ENCODE measurements around the gene MED19.

The MED19 gene

DNA sequence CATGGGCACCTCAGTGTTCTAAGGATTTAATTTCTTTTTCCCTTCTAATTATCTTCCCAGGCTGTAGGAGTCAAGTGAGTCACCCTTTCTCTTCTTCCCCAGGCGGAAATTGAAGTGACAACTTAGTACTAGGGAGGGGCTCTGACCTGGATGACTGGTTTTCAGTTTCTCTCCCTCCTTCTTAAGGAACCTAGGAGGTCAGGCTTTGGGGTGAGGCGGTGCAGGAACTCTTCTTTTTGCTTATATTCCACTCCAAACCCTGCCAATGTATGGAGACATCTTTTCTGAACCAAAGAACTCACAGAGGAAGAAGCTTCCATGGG is 31.5 kb downstream of the MED19 start:
- H3K4me3 ChIP-seq (ENCODE audit: low read depth, low read length): no peak overlapping the region
- TF ChIP-seq, protein P1, sequence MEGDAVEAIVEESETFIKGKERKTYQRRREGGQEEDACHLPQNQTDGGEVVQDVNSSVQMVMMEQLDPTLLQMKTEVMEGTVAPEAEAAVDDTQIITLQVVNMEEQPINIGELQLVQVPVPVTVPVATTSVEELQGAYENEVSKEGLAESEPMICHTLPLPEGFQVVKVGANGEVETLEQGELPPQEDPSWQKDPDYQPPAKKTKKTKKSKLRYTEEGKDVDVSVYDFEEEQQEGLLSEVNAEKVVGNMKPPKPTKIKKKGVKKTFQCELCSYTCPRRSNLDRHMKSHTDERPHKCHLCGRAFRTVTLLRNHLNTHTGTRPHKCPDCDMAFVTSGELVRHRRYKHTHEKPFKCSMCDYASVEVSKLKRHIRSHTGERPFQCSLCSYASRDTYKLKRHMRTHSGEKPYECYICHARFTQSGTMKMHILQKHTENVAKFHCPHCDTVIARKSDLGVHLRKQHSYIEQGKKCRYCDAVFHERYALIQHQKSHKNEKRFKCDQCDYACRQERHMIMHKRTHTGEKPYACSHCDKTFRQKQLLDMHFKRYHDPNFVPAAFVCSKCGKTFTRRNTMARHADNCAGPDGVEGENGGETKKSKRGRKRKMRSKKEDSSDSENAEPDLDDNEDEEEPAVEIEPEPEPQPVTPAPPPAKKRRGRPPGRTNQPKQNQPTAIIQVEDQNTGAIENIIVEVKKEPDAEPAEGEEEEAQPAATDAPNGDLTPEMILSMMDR (IDR thresholded peaks at IDR 0.05; ENCODE audit: low read depth, low read length, missing control alignments): no peak
- no peak for DNase-seq (ENCODE audit: low read depth)
- in situ Hi-C loops (cut with HindIII; ENCODE audit: low sequenced_read_pairs): no loop called here

DNA sequence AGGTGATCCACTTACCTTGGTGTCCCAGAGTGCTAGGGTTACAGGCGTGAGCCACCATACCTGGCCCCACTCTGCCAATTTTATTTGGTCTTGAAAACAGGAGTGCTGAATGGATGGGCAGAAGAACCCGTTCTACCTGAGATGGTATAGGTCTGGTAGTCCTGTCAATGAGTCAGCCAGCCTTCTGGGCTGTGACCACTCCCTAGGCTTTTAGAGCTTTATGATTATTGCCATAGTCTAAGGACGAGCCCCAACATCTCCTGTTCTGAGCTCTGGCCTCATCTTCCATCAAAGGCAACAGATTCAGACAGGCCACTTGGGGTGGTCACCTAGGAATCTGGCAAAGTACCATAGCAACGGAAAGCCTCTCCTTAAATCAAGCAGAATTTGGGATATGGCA is 32.6 kb downstream of the MED19 start:
- no peak for DNase-seq (ENCODE audit: low read depth)
- no peak overlapping the region for H3K4me3 ChIP-seq (ENCODE audit: low read depth, low read length)
- TF ChIP-seq, protein P1 (IDR thresholded peaks at IDR 0.05; ENCODE audit: low read depth, low read length, missing control alignments): no peak
- in situ Hi-C loops (cut with HindIII; ENCODE audit: low sequenced_read_pairs): no loop called here

DNA sequence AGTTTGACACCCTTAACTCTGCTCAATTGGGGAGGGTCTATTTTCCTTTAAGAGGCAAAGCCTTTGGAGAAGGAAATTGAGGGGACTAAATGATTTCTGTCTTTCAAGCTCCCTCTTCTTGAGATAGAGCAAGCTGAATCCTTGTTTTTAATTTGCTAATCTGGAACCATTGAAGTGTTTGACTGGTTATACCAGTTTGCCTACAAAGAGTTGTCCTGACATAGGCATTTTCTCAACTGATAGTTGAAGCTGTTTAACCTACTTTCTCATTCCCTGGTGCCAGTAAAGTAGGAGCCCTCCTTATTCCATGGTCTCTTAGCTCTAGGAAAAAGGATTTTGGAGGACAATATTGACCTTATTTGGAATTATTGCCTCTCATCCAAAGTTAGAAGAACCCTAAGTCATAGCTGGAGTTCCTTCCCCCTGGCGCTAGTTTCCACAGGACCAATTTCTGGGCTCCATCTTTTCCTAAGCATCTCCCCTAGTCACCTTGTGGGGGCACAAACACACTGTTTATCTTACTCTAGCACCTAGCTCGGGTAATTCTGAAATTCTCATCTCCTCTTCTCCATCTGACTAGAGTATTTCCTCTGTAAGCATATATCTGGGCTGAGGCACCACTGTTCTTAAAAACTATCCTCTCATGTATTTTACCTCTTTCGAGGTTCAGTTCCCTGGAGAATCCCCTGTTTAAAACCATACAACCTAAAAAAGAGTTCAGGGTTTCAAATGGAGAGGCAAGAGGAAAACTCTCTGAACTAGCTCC is 36.7 kb downstream of the MED19 start:
- TF ChIP-seq, protein P1 (IDR thresholded peaks at IDR 0.05; ENCODE audit: low read depth, low read length, missing control alignments): no peak
- in situ Hi-C loops (cut with HindIII; ENCODE audit: low sequenced_read_pairs): no loop called here
- H3K4me3 ChIP-seq (ENCODE audit: low read depth, low read length): no peak overlapping the region

DNA sequence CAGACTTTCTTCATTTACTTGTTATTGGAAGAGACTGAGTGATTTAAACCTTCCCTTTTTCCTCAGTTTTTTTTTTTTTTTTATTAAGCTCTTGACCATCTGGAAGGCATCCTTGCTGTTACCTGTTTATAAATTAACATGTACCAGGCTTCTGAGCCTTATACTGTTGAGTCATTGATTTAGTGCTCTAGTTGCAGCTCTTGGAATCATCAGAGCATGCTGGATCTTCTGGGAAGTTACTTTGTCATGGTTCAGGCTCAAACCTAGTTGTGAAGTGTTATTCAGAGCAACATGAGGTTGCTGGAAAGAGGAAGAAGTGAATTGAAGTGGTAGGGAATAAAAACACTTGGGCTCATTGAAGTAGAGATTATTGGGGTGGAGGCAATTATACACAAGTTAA is 37.8 kb downstream of the MED19 start:
- TF ChIP-seq, protein P1 (IDR thresholded peaks at IDR 0.05; ENCODE audit: low read depth, low read length, missing control alignments): no peak
- in situ Hi-C loops (cut with HindIII; ENCODE audit: low sequenced_read_pairs): no loop called here
- DNase-seq (ENCODE audit: low read depth): no peak
- H3K4me3 ChIP-seq (ENCODE audit: low read depth, low read length): no peak overlapping the region

More for the DNA sequence above, 36.7 kb downstream of the MED19 start:
- DNase-seq (ENCODE audit: low read depth): no peak

DNA sequence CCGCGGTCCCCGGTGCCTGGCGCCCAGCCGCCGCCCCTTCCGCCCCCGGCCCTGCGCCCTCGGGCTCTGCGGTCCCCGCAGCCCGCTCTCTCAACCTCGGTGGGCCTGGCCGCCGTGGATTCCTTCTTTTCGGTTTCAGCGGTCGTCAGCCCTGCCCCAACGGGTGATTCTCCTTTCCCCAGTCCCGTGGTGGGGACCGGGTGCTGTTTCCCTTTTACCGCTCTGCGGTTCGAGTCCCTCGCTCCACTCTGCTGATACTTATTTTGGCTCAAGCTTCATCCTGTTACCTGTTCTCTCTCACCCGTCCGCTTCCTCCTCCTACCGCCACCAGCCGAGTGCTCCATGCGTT is 43.6 kb downstream of the MED19 start:
- peak overlapping the region; percentile 93 for H3K4me3 ChIP-seq (ENCODE audit: low read depth, low read length)

DNA sequence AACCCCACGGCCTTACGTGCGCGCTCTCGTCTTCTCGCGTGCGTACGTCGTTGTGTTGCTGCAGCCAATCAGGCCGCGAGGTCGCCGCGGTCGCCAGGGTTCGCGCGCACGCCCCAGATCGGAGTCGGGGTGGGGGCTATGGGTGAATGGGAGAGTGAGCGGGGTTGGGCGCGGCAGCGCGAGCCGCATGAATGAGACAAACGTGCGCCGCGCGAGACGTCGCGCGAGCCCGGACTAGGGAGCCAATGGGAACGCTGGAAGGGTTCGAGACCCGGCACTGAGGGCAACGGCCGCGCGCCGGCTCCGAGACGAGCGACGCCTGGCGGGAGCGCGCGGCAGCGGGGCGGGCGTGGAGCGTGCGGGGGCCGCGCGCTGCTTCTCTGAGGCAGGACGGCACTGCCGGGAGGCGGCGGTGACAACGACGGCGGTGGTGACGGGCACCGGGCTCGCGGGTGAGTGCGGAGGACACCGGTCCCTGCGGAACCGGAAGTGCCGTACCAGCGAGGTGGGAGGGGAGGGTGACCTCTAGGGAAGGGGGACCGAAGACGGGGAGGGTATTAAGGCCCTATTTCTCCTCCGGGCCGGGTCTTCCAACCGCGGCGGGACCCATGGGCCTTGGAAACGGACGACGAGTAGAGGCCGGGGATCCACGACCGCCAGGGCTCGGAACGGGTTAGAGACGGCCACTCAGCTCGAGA is 44.1 kb downstream of the MED19 start, which contains the start of gene ZDHHC5:
Gene ZDHHC5, plus strand, starts transcription at position 379 of the 698 bp plus-strand sequence. CDS start 4,977 bp downstream, outside the sequence.
- TF ChIP-seq, protein P1 (IDR thresholded peaks at IDR 0.05; ENCODE audit: low read depth, low read length, missing control alignments): peak; percentile 37
- DNase-seq (ENCODE audit: low read depth): peak; percentile 99
- in situ Hi-C loops (cut with HindIII; ENCODE audit: low sequenced_read_pairs): loop anchor here (5.0 kb wide), 1 partner anchor 34 kb away; no protein-coding TSS in a partner anchor
- peak within 1 kb of the TSS; percentile 93 for H3K4me3 ChIP-seq (ENCODE audit: low read depth, low read length)

More for the DNA sequence above, 43.6 kb downstream of the MED19 start:
- in situ Hi-C loops (cut with HindIII; ENCODE audit: low sequenced_read_pairs): loop anchor here (5.0 kb wide), 1 partner anchor 34 kb away; no protein-coding TSS in a partner anchor
- no peak for DNase-seq (ENCODE audit: low read depth)
- TF ChIP-seq, protein P1 (IDR thresholded peaks at IDR 0.05; ENCODE audit: low read depth, low read length, missing control alignments): no peak

Data from astrocyte of the cerebellum (primary cell).